Progenitor cell of endocrine pancreas (in vitro differentiated cells): ENCODE results near the gene RPUSD2. TPM values are rescaled to one million over a fixed set of nuclear protein-coding genes. Genes with fewer than 3 reads are reported as not detected.

Experiments
- DNase-seq: peaks from one replicate; pipeline ENCODE4 v3.0.0; 2021; ENCODE audit warnings: low spot score; ENCODE audit not compliant: unreplicated experiment
- H3K27ac Mint-ChIP-seq: 2 replicates; pipeline ENCODE4 v1.8.0; 2021; ENCODE audit warnings: mild to moderate bottlenecking, moderate library complexity, mixed read lengths
- H3K27me3 Mint-ChIP-seq: 2 replicates; pipeline ENCODE4 v1.8.0; 2021; ENCODE audit warnings: mixed read lengths
- H3K36me3 Mint-ChIP-seq: 2 replicates; pipeline ENCODE4 v1.8.0; 2022; ENCODE audit warnings: mixed read lengths; ENCODE audit not compliant: insufficient read depth
- H3K4me1 Mint-ChIP-seq: 2 replicates; pipeline ENCODE4 v1.8.0; 2021; ENCODE audit warnings: low read depth, mixed read lengths
- H3K4me3 Mint-ChIP-seq: 2 replicates; pipeline ENCODE4 v1.8.0; 2021; ENCODE audit warnings: low read depth, mild to moderate bottlenecking, moderate library complexity, mixed read lengths
- H3K9me3 Mint-ChIP-seq: 2 replicates; pipeline ENCODE4 v1.8.0; 2021; ENCODE audit warnings: low read depth, mixed read lengths
- total RNA-seq: library from RNA; stranded (reverse); gene quantifications from 2 replicates; pipeline ENCODE4 v1.2.1, GENCODE V29; 2021
- TF ChIP-seq, protein P1 (sequence below): fragments of 200-600 bp; sonication (generic); IDR thresholded peaks from one replicate; pipeline ENCODE4 v1.5.0; 2021; ENCODE audit warnings: antibody characterized with exemption, mild to moderate bottlenecking; ENCODE audit not compliant: unreplicated experiment

Gene RPUSD2
- total RNA-seq, 1 donor from 2014 or later, result 11.5 TPM

DNA sequence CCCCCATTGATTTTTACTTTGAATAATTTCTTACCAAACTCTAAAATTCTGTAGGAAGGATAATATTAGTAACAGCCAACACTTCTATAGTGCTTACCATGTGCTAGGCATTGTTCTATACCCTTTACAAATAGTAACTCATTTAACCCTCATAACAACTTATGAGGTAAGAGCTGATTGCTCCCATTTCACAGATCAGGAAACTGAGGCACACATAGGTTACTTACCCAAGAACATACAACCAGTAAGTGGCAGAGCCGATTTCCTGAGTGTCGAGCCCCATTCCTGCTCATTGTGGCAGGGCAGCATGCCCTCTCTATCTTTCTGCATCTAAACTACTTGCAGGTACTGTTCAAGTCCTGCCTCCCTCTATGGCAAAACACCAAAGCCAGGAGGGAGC lies 13.2 kb upstream of the RPUSD2 start:
- H3K4me1 Mint-ChIP-seq, result peaks cover 8% of the 10 kb centered on the region
- H3K27me3 Mint-ChIP-seq, result no peaks in the 10 kb centered on the region
- TF ChIP-seq, protein P1, sequence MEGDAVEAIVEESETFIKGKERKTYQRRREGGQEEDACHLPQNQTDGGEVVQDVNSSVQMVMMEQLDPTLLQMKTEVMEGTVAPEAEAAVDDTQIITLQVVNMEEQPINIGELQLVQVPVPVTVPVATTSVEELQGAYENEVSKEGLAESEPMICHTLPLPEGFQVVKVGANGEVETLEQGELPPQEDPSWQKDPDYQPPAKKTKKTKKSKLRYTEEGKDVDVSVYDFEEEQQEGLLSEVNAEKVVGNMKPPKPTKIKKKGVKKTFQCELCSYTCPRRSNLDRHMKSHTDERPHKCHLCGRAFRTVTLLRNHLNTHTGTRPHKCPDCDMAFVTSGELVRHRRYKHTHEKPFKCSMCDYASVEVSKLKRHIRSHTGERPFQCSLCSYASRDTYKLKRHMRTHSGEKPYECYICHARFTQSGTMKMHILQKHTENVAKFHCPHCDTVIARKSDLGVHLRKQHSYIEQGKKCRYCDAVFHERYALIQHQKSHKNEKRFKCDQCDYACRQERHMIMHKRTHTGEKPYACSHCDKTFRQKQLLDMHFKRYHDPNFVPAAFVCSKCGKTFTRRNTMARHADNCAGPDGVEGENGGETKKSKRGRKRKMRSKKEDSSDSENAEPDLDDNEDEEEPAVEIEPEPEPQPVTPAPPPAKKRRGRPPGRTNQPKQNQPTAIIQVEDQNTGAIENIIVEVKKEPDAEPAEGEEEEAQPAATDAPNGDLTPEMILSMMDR, result no peak
- H3K4me3 Mint-ChIP-seq, result no peak overlapping the region
- DNase-seq, result no peak
- peaks cover 12% of the 10 kb centered on the region for H3K36me3 Mint-ChIP-seq
- no peaks in the 10 kb centered on the region for H3K9me3 Mint-ChIP-seq
- no peak overlapping the region for H3K27ac Mint-ChIP-seq

- peaks cover 6% of the 10 kb centered on the region for H3K4me1 Mint-ChIP-seq
- peak overlapping the region; percentile 59 for H3K27ac Mint-ChIP-seq
- H3K4me3 Mint-ChIP-seq, result no peak overlapping the region
Measured at GRCh38 chr15:40558952-40559742, 10.0 kb upstream of the RPUSD2 start.

GRCh38 chr15:40562691-40563090 lies 6.4 kb upstream of the RPUSD2 start:
- Mint-ChIP-seq H3K4me3 (peak overlapping the region; percentile 24), H3K9me3 (no peaks in the 10 kb centered on the region), H3K4me1 (peaks cover 11% of the 10 kb centered on the region), H3K36me3 (peaks cover 5% of the 10 kb centered on the region), H3K27me3 (peaks cover 7% of the 10 kb centered on the region), H3K27ac (no peak overlapping the region)
- DNase-seq, result no peak
- TF ChIP-seq, protein P1, result no peak

More at GRCh38 chr15:40558952-40559742, 10.0 kb upstream of the RPUSD2 start:
- Mint-ChIP-seq H3K36me3 (peaks cover 12% of the 10 kb centered on the region), H3K9me3 (no peaks in the 10 kb centered on the region), H3K27me3 (no peaks in the 10 kb centered on the region)
- TF ChIP-seq, protein P1, result no peak
- no peak for DNase-seq

- TF ChIP-seq, protein P1, result no peak
- DNase-seq, result no peak
- Mint-ChIP-seq H3K9me3 (no peaks in the 10 kb centered on the region), H3K4me3 (peak overlapping the region; percentile 33), H3K27me3 (peaks cover 7% of the 10 kb centered on the region), H3K4me1 (peaks cover 10% of the 10 kb centered on the region), H3K27ac (peak overlapping the region; percentile 29), H3K36me3 (peaks cover 4% of the 10 kb centered on the region)
Measured at GRCh38 chr15:40563426-40563825, 5.7 kb upstream of the RPUSD2 start.

DNA sequence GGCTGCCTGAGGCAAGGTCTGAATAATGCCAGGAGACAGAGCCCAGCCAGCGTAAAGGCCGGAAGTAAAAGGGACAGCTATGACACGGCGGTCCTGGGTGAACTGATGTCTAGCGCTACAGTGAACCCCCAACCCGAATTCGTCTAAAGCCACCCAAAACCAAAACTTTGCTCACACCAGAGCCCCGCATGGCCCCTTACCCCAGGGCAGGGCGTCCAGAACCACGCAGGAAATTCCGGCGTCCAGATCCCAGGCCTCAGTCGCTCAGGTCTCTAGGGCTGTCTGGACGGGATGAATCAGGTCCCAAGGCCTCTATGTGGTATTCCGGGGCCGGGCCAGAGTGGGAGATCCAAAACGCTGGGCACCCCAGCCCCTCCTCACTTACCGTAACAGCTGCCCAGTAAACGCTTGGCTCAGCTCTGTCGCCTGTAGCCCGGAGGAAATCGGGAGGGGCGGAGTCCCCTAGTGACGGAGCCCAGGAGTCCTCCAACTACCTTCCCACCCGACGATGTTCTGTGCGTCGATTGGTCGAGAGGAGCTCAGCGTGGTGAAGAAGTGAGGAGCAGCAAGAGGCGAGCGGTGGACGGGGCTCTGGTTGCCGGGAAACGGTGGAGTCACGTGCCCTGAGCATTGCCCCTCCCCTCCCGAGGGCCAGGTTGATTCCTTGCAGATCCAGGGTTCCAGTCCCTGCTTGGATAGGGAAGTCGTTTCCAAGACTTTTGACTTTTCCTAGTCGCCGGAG lies 4.3 kb upstream of the RPUSD2 start, which contains the start of gene CCDC32:
CCDC32 (minus strand) TSS at position 452 of the 742 bp plus-strand sequence. CDS start 2,027 bp downstream, outside the sequence.
- TF ChIP-seq, protein P1, result no peak
- DNase-seq, result peak; percentile 85
- H3K4me1 Mint-ChIP-seq, result peaks cover 14% of the 10 kb centered on the region
- H3K27ac Mint-ChIP-seq, result peak within 1 kb of the TSS; percentile 95
- H3K9me3 Mint-ChIP-seq, result no peaks in the 10 kb centered on the region
- peak within 1 kb of the TSS; percentile 89 for H3K4me3 Mint-ChIP-seq
- H3K36me3 Mint-ChIP-seq, result peaks cover 3% of the 10 kb centered on the region
- H3K27me3 Mint-ChIP-seq, result peaks cover 7% of the 10 kb centered on the region
